HG02610 (cell line): ENCODE data around the gene IL18BP.

Source experiments
- ATAC-seq: cut with Tn5 transposase; IDR thresholded peaks from one replicate; pipeline ENCODE4 v1.9.1; 2021; ENCODE audit warnings: mild to moderate bottlenecking, moderate library complexity; ENCODE audit not compliant: unreplicated experiment

IL18BP gene

GRCh38 chr11:71996517-71996916, 2.2 kb upstream of the IL18BP start:
- no peak for ATAC-seq

- ATAC-seq, result no peak
These were observed 1.8 kb upstream of the IL18BP start for GRCh38 chr11:71996946-71997345.

- ATAC-seq, result no peak
These were observed 1.1 kb upstream of the IL18BP start for GRCh38 chr11:71997594-71997993.

- no peak for ATAC-seq
These were observed 648 bp upstream of the IL18BP start for GRCh38 chr11:71998061-71998460.

GRCh38 chr11:71999362-71999761, 653 bp downstream of the IL18BP start:
- ATAC-seq, result peak; percentile 10

GRCh38 chr11:71999798-72000197, 1.1 kb downstream of the IL18BP start:
- ATAC-seq, result no peak

GRCh38 chr11:72000202-72000867, 1.6 kb downstream of the IL18BP start:
- ATAC-seq, result no peak

GRCh38 chr11:72001285-72001684, 2.6 kb downstream of the IL18BP start:
- no peak for ATAC-seq

- ATAC-seq, result no peak
These were observed 3.3 kb downstream of the IL18BP start for GRCh38 chr11:72001834-72002591.

- no peak for ATAC-seq
These were observed 4.4 kb downstream of the IL18BP start for GRCh38 chr11:72002841-72003775.

GRCh38 chr11:72003776-72004171, 5.1 kb downstream of the IL18BP start:
- ATAC-seq, result no peak

GRCh38 chr11:72004515-72005346, 6.0 kb downstream of the IL18BP start:
- no peak for ATAC-seq

- ATAC-seq, result no peak
These were observed 6.9 kb downstream of the IL18BP start for GRCh38 chr11:72005347-72006260.

GRCh38 chr11:72006309-72007088, 7.8 kb downstream of the IL18BP start:
- ATAC-seq, result no peak

- no peak for ATAC-seq
These were observed 8.4 kb downstream of the IL18BP start for GRCh38 chr11:72007089-72007476.

- ATAC-seq, result no peak
These were observed 8.9 kb downstream of the IL18BP start for GRCh38 chr11:72007587-72007986.

GRCh38 chr11:72008728-72009127, 10.0 kb downstream of the IL18BP start:
- ATAC-seq, result no peak

- ATAC-seq, result no peak
These were observed 10.4 kb downstream of the IL18BP start for GRCh38 chr11:72009156-72009555.
